AG10803 (cell line): Measurements from ENCODE around the gene SNX14.

ENCODE experiments used
- DNase-seq: peaks from one replicate; pipeline ENCODE4 v3.0.0; 2010; ENCODE audit warnings: low read depth
- H3K4me3 ChIP-seq: 2 replicates; pipeline ENCODE4 v1.5.1; 2011; ENCODE audit warnings: mild to moderate bottlenecking, low read length, control low read depth
- CTCF ChIP-seq: conservative IDR thresholded peaks from 2 replicates; pipeline ENCODE4 v1.5.1; 2011; ENCODE audit warnings: mild to moderate bottlenecking, low read length, control low read depth, inconsistent platforms

Gene SNX14

GRCh38 chr6:85469276-85470022 is 124.2 kb downstream of the SNX14 start:
- no peak for TF ChIP-seq CTCF
- H3K4me3 ChIP-seq = no peak overlapping the region
- DNase-seq = peak; percentile 47

DNA sequence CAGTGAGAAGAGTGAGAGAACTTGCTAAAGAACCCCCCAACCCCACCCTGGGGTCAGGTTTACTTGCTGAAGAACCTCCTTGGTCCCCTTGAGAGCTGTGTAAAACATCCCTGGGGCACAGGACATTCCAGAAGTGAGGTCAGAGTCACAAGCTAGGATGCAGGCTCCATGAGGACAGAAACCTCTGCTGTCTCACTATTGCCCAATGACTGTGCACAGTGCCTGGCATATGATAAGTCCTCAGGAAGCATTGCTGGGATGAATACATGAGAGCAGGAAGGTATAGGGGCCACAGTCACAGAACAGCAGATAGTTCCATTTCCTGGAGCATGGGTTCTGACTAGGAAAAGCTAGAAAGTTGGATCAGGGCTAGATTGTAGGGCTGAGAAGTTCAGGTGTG is 125.3 kb downstream of the SNX14 start:
- no peak for TF ChIP-seq CTCF
- peak; percentile 52 for DNase-seq
- H3K4me3 ChIP-seq = no peak overlapping the region

DNA sequence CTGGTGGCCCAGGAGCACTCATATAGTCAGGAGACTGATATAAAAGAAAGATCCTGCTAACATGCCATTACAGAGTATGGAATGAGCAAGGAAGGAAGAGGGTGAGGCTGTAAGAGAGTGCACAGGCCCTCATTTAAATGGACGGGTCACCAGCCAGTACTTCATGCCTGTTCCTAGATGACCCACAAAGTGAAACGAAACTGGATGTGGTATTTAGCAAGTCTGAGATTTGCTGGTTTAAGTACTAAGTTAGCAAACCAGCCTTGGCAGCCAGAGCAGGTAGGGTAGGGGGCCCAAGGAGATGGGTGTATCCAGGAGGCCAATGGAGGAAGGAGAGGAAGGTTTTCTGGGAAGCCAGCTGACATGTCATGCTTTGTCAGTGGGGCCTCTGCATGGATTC is 127.9 kb downstream of the SNX14 start:
- TF ChIP-seq CTCF = no peak
- no peak overlapping the region for H3K4me3 ChIP-seq
- no peak for DNase-seq

GRCh38 chr6:85464722-85465150 is 128.9 kb downstream of the SNX14 start:
- H3K4me3 ChIP-seq = peak overlapping the region; percentile 8; the same call in 1 of the 2 replicates
- TF ChIP-seq CTCF = no peak
- peak; percentile 82 for DNase-seq

DNA sequence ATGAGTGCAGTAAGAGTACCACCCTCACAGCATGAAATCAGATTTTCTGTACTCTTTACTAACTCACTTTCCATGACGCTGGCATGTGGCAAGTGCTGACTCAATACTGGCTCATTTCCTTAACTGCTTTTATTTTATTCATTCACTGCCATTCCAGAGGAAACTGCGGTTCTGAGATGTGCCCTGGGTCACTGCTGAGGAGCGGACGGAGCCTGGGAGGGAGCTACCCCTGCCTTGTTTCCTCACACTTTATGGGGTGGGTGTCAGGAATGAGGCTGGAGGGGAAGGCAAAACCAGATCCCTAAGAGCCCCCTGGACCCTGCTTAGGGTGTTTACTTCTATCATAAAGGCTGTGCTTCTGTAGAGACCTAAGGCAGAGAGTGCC is 129.4 kb downstream of the SNX14 start:
- peak; percentile 93 for DNase-seq
- peak overlapping the region; percentile 8; the same call in 1 of the 2 replicates for H3K4me3 ChIP-seq
- TF ChIP-seq CTCF = no peak

- DNase-seq = no peak
- no peak overlapping the region for H3K4me3 ChIP-seq
- TF ChIP-seq CTCF = no peak
Observed at GRCh38 chr6:85463621-85464259, 129.9 kb downstream of the SNX14 start.

- no peak for DNase-seq
- TF ChIP-seq CTCF = no peak
- no peak overlapping the region for H3K4me3 ChIP-seq
Observed at GRCh38 chr6:85462673-85463072, 131.0 kb downstream of the SNX14 start.
